Hematopoietic multipotent progenitor cell (in vitro differentiated cells): Measurements from ENCODE around the gene IL36A. TPM values are rescaled to one million over a fixed set of nuclear protein-coding genes. Genes with fewer than 3 reads are reported as not detected.
A peak's percentile ranks its signal among the peaks of the same experiment; 100 is the strongest.

Source experiments
- DNase-seq, 3 donors: peaks; one replicate each; pipeline ENCODE4 v3.0.0-alpha.2; 2011 to 2015; ENCODE audit warnings: low read depth in 2 of 3, low spot score in 2 of 3
- total RNA-seq: library from RNA; depleted of rRNA; stranded (reverse); fragments of >200 nt; gene quantifications from one replicate; pipeline ENCODE4 v1.2.3, GENCODE V29; 2012

IL36A gene
- total RNA-seq, 1 donor = under 0.01 TPM

DNA sequence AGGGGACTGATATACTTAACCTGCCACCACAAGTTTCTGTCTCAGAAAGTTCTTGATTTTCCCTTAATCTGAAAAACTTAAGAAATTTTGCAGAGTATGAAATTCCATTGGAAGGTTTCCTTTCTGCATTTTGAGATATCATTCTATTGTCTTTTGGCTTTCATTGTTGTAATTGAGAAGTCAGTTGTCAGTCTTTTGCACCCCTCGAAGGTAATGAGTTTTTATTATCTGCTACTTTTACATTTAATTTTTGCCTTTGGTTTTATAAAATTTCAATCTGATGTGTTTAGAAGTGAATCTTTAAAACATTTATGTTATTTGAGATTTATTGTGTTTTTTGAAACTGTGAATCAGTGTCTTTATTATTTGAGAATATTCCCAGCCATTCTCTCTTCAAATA lies 4.8 kb upstream of the IL36A start:
- peak in 1 of 3 donors; percentile 7 for DNase-seq

GRCh38 chr2:113002677-113003076 lies 2.6 kb upstream of the IL36A start:
- DNase-seq = no peak

DNA sequence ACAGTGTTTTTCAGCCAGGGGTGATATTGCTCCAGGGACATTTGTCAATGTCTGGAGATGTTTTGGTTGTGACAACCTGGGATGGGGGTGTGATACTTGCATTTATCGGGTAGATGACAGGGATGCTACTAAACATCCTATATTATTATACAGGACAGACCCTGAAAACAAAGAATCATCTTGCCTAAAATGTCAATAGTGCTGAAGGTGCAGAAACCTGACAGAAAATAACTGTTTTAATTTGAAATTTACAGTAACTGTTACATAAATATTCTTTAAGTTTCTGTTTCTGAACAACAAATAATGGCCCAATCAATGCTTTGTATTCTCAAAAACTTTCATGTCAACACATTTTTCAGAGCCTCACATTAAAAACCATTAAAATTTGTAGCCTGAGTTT lies 2.0 kb downstream of the IL36A start:
- no peak for DNase-seq

DNA sequence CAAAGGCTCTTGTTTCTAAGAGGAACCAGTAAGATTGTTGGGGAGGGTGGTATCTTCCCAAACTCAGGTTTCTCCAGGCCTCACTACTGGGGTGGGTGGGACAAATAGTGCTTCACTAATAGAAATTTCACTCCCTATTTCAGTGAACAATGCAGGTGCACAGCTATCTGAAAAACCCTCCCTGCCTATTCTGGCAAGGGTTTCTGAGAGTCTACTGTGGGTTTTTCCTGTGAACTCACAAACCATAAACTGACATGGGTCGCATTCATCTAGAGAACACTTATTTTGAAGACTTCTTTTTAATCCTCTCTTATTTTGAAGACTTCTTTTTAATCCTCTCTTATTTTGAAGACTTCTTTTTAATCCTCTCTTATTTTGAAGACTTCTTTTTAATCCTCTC lies 4.4 kb downstream of the IL36A start:
- DNase-seq = no peak

- DNase-seq = no peak
These were observed 4.8 kb downstream of the IL36A start for GRCh38 chr2:113010088-113010487.

GRCh38 chr2:113011108-113011507 lies 5.8 kb downstream of the IL36A start:
- no peak for DNase-seq

DNA sequence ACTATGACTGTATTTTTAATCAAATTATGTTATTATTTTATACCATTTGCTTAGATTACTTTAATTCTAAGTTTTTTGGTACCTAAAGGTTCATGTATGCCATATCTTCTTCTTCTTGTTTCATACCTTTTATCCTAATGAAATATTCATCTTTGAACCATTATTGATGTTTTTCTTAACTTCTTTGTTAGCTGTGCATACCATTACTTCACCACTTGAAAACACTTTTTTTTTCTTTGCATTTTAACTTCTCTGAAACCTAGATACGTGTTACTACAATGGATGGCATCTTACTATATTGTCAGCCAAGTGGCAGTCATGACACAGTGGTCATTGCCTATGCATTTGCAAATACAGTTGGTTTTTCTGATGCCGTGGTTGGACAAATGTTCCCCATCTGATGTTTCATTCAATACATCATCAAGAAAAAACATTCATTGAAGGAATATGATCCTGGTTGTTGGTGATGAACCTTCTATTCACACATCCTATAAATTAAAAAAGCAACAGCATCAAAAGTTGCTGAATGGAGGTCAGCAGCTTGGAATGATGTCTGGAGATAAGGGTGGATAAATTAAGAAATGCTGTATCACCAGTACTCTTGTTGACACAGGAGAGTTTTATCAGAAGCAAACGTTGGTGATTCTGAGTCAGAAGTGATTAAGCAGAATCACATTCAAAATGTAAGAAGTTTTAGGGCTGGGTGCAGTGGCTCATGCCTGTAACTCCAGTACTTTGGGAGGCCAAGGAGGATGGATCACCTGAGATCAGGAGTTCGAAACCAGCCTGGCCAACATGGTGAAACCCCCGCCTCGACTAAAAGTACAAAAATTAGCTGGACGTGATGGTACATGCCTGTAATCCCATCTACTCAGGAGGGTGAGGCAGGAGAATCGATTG lies 7.4 kb downstream of the IL36A start:
- DNase-seq = peak in 1 of 3 donors; percentile 17

DNA sequence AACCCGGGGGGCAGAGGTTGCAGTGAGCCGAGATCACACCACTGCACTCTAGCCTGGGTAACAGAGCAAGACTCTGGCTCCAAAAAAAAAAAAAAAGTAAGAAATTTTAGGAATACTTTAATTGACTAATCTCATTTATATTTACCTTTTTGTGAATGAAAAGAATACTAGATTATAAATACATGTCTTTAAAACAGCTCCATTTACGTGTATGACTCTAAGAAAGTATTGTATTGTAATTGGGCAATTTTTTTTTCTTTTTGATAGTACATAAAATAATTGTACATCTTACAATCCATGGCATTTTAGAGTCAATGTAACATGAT lies 8.0 kb downstream of the IL36A start:
- DNase-seq = no peak

GRCh38 chr2:113014067-113014466 lies 8.8 kb downstream of the IL36A start:
- no peak for DNase-seq

DNA sequence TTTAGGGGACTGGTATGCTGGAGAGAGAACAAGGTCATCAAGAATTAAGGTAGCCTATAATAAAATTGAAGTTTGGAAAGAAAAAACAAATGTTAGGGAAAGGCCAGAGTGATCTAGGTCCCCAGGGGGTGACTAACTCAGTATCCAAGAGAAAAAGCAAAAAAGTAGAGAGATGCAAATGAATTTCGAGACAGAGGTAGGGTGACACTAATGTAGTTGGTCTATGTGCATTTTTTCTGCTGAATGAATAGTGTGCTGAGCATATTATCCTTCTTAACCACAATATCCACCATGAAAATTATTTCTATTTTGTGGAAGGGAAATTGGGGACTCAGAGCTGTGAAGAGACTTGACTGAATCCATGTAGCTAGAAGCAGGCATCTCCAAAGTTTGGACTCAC lies 9.8 kb downstream of the IL36A start:
- DNase-seq = no peak

GRCh38 chr2:113015655-113016054 lies 10.4 kb downstream of the IL36A start:
- no peak for DNase-seq

DNA sequence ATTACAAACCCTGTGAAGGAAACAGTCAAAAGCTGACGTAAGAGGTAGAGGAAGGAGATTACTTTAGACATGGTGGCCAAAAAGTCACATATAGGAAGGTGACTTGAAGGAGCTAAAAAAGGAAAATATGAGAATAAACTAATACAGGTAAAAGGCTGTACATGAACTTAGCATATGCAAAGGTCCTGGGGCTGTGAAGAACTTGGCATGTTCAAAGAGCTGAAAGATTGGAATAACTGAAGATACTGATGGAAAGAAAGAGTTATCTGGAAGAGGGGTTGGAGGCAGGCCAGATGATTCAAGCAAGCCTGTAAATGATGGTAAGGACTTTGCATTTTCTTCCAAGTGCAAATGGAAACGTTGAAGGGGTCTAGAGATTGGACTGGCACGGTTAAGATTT lies 13.2 kb downstream of the IL36A start:
- no peak for DNase-seq

DNA sequence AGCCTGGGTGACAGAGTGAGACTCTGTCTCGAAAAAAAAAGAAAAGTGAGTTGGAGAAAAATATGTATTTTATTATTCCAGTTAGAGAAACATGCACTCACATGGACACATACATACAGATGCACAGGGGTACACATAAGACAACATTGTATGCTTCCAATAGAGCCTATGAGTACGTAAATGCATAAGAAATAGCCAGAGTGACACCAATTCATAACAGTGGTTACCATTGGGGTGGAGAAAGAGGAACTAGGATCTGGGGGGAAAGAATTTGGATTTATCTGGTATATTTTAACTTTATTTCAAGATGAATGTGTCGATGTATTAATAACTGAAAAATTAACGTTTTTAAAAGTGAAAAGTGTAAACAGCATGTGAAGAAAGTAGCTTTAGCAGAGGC lies 16.1 kb downstream of the IL36A start:
- DNase-seq = no peak

DNA sequence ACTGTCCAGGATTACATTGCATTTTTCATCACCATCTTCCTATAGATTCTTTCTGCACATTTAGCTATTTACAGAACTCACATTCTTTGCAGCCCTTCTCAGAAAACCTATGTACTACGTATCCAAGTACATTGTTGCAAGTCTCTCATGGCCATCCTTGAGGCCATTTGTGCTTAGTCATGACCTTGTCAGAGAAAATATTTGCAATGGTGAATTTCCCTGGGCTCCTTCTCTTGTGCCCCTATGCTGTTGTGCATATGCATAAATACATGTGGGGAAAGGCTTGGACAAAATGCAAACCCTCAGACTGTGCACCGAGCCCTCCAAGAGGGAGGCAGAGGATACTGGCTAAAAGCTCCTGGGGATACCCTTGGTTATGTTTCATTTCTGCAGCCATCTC lies 19.5 kb downstream of the IL36A start:
- DNase-seq = no peak

DNA sequence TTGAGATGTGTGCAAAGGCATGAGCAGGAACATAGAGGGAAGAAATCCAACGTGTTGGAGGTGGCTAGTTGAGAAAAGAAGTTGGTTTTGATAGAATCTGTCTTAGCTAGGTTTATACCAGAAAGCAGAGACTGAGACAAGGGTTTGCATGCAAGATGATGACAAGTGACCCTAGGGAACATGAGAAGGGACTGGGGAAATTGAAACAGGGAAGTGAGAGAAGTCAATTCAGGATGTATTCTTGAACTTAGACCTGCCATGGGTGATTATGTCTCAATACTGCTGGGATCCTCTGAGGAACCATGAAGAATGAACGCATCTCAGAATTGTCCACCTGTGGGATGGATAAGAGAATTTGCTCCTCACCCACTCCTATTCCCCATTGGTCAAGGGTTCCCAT lies 20.5 kb downstream of the IL36A start:
- DNase-seq = no peak

GRCh38 chr2:113027691-113028090 lies 22.4 kb downstream of the IL36A start:
- no peak for DNase-seq

DNA sequence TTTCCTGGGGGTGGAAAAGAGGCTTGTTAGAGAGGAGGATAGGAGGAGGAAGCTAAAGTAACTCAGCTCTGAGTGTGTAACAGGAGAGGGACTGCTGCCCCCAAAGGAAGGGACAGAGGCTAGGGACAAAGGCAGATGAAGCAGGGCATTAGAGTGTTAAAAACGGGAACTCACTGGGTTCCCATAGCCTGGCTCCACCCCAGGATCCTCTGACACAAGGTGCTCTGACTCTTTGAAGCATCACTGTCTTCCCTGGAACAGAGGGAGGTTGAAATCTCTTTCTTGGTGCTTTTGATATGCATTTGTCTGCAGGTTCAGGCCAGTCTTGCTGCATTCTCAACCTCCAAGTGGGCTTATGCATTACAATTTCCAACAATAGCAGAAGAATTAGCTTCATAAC lies 22.9 kb downstream of the IL36A start:
- DNase-seq = no peak

GRCh38 chr2:113032737-113033136 lies 27.5 kb downstream of the IL36A start:
- no peak for DNase-seq

DNA sequence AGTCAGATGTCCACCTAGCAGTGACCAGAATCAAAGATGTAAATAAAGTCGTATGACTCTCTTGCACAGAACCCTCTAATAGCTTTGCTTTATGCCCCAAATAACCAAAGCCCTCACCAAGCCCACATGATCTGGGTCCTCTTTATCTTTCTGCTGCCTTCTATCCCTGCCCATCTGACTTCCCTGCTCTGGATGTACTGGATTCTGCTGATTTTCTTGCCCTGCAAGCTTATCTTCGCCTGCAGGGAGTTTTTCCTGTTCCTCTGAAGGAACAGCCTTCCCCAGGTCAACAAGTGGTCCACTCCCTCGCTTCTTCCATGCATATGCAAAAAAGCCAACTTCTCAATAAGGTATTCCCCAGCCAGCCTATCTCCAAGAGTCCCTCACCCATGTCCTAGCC lies 28.8 kb downstream of the IL36A start:
- DNase-seq = no peak

DNA sequence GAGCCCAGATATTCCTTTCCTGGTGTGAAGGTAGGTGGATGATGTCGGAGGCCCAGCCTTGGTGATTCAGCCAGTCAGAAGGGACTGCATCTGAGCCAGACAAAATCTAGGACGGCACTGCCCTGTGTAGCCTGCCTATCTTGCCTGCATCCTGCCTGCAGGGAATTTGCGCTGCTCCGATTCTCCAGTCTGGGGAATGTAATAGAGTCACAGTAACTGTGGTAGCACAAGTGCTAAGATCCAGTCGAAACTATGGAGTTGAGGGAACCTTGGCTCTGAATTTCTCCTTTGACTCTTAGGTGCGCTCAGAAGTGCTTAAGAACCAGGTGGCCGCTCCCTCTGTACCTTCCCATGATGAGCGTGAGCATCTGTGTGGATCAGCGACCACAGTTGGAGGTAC lies 31.5 kb downstream of the IL36A start:
- DNase-seq = no peak

DNA sequence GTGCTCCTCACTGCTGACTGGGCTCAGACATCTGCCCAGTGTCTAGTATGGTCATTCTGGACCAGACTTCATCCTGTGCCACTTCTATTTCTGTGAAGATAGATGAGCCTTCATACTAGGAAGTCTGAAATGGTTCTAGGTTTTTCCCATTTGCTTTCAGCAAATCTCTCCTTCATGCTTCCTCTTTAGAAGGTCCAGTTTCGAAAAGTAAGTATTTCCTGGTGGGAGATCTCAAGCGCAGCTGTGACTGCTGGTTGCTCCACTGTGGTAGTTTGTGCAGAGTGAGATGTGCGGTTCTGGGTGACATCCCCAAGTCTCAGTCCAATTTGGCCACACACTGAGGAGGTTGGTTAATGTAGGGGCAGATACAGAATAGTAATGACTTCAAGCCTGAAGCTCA lies 33.0 kb downstream of the IL36A start:
- no peak for DNase-seq

DNA sequence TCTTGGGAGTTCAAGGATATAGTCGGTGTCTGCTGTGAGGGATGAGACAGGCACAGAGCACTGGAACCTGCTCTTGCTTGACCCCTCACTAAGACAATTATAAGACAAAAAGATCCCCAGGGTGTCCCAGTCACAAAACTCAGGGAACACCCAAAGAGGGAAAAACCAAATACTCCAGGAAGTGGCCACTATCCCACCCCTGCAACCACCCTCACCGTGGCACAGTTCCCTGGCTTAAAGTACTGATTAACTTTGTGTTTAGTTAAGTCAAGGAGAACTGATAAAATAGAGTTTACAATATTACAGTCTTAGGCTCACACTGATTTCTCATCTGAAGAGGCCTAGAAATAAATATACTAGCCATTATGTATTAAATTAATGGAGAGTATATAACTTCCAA lies 33.9 kb downstream of the IL36A start:
- DNase-seq = no peak

DNA sequence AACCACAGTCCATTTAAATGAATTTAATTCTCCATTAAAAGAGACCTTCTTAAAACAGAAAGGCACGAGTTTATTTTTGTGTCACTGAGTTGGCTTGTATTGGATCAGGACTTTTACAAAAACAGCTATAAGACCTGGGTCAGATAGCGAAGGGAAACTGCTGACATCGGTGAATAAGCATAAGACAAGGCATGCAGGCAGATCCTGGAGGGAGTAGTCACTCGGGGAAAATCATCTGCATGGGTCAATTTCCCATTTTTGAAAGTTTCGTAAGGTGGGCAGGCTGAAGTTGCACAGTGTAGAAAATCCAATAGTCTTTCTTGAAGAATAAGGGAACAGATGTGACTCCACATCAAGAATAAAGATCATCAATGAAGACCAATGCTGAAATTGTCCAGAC lies 34.5 kb downstream of the IL36A start:
- no peak for DNase-seq
